GM12872 (cell line): ENCODE results near the gene PRKAR1B.

Source experiments
- CTCF ChIP-seq: IDR thresholded peaks from 3 replicates; pipeline ENCODE4 v1.5.1; 2011; ENCODE audit warnings: low read depth, mild to moderate bottlenecking, low read length, moderate library complexity; ENCODE audit not compliant: insufficient read depth

The PRKAR1B gene

GRCh38 chr7:655758-656157 is 71.3 kb downstream of the PRKAR1B start:
- no peak for TF ChIP-seq CTCF

GRCh38 chr7:653829-654764 is 73.0 kb downstream of the PRKAR1B start:
- no peak for TF ChIP-seq CTCF

- TF ChIP-seq CTCF: no peak
Measured at GRCh38 chr7:652881-653280, 74.2 kb downstream of the PRKAR1B start.

- no peak for TF ChIP-seq CTCF
Measured at GRCh38 chr7:651032-651728, 75.9 kb downstream of the PRKAR1B start.

- TF ChIP-seq CTCF: no peak
Measured at GRCh38 chr7:650339-651031, 76.6 kb downstream of the PRKAR1B start.

GRCh38 chr7:646951-647350 is 80.1 kb downstream of the PRKAR1B start:
- no peak for TF ChIP-seq CTCF

GRCh38 chr7:646487-646886 is 80.6 kb downstream of the PRKAR1B start:
- no peak for TF ChIP-seq CTCF
